Hematopoietic multipotent progenitor cell (in vitro differentiated cells): Measurements from ENCODE around the gene EFS. TPM values are rescaled to one million over a fixed set of nuclear protein-coding genes. Genes with fewer than 3 reads are reported as not detected.

Experiments used
- DNase-seq, 3 donors: peaks; one replicate each; pipeline ENCODE4 v3.0.0-alpha.2; 2011 to 2015; ENCODE audit warnings: low read depth in 2 of 3, low spot score in 2 of 3
- total RNA-seq: library from RNA; depleted of rRNA; stranded (reverse); fragments of >200 nt; gene quantifications from one replicate; pipeline ENCODE4 v1.2.3, GENCODE V29; 2012

EFS gene, protein sequence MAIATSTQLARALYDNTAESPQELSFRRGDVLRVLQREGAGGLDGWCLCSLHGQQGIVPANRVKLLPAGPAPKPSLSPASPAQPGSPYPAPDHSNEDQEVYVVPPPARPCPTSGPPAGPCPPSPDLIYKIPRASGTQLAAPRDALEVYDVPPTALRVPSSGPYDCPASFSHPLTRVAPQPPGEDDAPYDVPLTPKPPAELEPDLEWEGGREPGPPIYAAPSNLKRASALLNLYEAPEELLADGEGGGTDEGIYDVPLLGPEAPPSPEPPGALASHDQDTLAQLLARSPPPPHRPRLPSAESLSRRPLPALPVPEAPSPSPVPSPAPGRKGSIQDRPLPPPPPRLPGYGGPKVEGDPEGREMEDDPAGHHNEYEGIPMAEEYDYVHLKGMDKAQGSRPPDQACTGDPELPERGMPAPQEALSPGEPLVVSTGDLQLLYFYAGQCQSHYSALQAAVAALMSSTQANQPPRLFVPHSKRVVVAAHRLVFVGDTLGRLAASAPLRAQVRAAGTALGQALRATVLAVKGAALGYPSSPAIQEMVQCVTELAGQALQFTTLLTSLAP
- under 0.01 TPM for total RNA-seq

DNA sequence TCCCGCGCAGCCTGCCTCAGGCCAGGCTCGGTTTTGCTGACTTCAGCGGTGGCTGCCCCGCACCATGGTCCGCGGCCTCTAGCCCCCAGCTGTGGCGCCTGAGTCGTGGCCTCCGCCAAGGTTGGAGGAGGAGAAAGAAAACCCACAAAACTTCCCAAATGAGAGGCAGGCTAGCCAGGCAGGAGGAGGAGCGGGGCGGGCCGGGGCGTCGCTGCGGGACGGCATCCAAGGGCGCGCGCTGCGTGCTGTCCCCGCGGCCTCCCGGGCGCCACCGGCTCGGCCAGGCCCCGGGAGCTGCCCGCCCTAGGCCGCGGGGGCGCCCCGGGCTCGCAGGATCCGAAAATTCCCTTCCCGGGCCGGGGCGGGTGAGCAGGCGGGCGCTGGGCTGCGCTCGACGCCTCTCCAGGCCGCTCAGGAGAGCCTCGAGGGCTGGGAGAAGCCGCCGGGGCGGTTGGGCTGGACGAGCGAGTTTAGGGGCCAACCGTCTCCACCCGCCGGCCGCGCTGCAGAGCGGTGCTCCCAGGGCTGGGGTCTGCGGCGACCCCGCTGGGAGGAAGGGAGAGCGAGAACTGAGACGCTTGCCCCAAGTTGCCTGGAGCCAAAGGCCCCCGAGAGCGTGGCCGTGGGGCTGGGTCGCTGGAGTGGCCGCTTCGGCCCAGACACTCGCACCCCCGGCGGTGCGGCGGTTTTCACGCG is at the start of gene EFS:
TSS of gene EFS (minus strand) at position 137 of the 696 bp plus-strand sequence. CDS start 147 bp downstream, outside the sequence.
- no peak for DNase-seq

DNA sequence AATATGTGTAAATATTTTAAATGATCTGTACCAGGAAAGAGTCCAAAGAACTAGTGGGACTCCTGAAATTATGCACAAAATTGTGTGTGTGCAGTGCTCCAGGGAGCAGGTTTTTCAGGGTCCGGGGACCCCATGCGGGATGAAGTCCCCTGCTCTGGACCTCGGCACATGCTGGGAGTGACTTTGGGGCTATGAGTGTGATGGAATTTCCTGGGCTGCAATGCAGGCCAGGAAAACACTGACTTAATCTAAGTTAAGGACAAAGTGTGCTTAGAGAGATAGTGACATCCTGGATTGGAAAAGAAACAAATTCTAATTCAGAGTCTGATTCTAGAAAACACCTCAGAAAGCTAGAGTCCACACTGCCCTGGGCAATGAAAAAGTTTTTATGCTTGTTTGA is 49.3 kb upstream of the EFS start:
- no peak for DNase-seq

DNA sequence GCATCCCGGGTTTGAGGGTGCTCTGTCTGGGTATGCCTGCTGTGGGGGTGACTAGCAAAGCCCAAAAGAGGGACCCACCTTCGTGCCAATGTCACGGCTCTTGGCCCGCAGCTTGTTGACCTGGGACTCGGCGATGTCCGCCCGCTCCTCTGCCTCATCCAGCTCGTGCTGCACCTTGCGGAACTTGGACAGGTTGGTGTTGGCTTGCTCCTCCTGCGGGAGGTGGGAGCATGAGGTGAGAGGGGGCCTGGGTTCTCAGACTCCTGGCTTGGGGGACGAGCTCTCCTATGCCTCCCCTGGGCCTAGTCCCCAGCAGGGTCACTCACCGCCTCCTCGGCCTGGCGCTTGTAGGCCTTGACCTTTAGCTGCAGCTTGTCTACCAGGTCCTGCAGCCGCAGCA is 48.7 kb upstream of the EFS start:
- no peak for DNase-seq

DNA sequence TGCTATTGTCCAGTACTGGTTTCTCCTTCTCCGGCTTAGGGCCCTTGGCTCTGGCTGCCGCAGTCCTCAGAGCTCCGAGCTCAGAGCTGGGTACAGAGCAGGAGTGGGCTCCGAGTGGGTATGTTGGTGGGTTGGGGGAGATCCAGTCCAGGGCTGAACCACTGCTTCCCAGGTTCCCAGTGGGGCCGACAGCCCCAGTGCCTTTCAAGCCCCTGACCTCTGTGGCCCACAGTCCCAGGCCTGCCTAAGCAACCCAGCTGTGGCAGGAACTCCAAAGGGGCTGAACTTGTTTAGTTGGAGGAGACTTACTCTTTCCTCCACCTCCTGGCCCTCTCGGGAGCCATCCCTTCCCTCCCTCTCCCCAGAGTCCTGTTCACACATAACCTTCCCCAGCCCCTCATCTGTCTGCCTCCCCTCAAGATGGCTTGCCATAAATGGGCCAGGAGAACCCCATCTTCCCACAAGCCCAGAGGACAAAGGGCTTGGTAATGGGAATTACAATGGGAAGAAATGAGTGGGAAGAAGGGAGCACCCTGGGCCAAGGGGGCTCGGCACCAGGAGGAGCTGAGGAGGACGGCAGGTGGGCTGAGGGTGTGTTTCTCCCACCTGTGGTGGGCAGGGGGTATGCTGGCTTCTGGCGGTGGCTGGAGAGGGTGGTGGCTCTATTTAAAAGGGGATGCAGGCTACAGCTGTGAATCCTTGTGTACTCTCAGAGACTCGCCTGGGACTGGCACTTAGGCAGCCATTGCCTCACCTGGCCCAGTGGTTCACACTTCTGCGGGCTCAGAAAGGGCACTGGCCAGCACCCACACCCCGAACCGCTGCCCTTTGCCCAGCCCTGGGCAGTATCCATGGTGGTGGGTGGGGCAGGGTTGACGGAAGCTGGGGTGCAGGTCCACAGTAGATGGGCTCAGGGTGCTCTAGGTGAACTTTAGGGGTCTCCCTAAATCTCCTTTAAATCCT is 46.9 kb upstream of the EFS start:
- no peak for DNase-seq

DNA sequence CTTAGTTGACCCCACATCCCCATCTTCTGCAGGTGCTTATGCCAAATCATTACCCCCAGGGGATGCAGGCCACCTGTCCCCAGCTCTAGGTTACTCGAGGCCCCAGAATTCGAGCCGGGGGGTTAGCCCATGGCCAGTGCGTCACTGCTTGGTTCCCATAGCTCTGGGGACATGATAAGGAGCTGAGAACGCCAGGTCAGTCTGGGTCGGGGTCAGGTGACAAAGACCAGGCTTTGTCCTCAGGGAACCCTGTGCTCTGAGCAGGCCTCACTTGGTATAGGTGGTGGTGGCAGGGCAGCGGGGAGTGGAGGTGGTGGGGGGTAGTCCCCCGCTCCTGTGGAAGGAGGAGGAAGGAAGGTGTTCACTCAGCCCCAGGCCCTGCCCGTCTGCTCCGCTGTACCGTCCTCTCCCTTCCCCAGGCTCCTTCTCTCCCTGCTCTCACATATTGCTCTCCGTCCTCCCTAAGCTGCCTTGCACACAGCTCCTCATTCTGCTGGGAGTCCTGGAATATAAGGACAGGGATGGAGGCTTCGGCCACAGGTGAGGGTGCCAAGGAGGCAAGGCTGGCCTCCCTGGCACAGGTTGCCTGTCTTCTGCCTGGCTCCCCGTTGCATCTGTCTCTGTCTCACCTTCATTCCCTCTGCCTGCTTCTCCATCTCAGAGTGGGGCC is 45.1 kb upstream of the EFS start:
- no peak for DNase-seq

DNA sequence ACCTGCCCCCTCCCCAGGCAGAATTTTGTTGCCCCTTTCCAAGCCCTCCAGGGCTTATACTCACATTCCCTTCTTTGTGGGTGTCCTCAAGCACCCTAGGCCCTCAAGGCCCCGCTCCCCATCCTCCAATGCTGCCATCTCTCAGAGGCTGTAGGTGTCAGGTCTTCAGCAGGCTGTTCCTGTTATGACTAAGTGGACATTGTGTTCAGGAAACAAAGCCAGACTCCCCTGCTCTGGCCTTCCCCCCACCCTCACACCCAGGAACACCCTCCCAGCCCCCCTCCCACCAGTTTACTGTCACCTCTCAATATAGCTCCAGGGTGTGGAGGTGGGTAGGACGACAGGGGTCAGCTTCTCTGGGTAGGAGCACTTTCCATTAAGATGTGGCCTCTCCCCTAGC is 44.5 kb upstream of the EFS start:
- no peak for DNase-seq

DNA sequence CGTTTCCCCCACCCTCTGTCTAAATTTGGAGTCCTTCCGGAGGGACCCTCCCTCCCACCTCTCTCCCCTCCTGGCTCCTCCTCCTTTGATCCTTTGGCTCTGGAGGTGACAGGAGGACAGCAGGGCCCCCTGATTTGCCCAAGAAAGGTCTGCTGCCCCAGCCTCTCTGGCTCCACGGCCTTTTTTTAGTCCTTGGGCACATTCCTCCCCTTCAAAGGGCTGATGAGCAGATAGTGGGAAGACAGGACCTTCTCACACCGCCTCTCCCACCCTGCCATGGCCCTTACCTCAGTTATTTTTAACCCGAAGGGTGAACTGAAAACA is 43.3 kb upstream of the EFS start:
- no peak for DNase-seq

DNA sequence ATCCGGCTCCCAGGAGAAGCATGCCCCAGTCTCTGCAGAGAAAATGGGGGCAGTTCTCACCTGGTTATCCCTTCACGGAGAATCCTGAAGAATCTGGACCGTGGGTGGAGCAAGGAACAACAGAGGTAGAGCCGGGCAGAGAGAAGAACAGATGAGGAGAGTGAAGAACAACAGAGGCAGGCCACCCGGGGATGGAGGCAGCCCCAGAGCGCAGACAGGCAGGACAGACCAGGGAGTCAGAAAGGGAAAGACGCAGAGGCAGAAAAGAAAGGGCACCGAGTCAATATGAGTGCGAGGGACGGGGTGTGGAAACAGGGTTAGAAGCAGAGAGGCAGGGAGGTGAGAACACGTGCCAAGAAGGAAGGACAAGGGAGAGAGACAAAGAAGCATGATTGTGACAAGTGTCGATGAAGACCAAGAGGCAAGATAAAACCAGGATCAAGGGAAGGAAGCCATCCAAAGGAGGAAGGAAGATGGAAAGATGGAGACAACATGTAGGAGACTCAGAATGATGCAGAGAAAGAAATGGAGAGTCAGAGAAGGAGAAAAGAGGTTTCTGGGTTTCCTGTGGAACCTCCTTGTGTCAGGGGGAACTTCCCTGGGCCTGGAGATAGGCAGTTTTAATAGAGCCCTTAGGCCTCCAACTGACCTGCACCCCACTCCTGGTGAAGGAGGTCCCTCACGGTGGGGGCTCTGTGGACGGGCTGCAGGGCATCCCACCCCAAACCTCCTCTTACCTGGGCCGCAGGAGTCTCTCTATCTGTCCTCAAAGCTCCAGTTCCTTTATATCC is 42.7 kb upstream of the EFS start, which contains the start of gene MYH6:
TSS of gene MYH6 (minus strand) at position 758 of the 791 bp plus-strand sequence. CDS start 1,050 bp downstream, outside the sequence.
- DNase-seq: no peak

DNA sequence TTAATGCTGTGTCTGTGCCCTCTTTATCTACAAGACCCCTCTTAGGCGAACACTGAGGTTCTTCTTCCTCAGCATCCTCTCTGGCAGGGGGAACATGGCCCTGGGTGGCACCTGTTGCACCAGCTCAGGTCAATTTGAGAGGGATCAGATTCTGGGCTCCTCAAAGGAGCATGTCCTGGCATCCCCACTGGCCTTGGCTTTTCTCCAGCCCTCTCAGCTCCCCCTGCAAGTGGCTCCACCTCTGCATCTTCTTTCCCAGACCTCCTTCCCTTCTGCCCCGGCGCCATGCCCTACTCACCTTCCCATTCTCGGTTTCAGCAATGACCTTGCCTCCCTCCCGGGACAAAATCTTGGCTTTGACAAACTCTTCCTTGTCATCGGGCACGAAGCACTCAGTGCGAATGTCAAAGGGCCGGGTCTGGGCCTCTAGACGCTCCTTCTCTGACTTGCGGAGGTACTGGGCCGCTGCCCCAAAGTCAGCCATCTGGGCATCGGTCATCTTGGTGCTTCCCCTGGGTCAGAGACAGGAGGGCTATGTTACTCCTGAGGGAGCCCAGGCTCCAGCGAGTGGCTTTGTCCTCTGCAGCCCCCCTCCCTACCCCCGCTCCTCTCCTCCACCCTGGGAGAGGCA is 41.9 kb upstream of the EFS start:
- DNase-seq: no peak

DNA sequence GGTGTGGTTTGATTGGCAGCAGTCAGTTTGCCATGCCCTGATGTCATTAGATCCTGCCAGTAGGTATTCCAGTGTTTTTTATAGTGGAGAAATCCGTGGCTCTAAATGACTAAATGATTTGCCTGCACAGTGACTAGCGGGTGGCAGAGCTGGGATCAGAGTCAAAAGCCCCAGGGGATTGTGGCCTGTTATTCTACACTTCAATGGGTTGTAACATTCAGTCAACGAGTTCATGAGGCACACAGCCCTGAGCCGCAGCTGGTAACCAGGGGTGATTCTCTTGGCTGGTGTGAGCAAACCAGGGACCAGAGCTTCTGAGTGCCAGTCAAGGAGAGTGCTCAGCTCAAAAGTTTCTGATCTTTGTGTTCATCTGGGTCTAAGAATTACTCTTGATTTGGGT is 41.3 kb upstream of the EFS start:
- DNase-seq: no peak

DNA sequence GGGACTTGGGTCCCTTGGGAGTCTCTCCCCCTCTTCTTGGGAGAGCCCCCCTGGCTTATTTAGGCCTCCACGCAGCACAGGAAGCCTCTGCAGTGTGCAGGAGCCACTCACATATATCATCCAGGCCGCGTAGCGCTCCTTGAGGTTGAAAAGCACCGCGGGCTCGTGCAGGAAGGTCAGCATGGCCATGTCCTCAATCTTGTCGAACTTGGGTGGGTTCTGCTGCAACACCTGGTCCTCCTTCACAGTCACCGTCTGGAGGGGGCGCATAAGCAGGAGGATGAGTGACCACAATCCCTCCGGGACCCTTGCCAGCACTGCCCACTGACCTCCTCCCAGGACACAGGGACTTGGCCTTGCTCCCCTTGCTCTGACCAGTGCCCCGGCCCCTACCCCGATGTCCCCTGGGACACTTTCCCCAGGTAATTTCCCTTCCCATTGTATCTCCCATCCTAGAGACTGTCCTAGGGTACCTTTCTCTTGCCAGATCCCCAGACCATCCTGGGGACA is 40.6 kb upstream of the EFS start:
- no peak for DNase-seq

DNA sequence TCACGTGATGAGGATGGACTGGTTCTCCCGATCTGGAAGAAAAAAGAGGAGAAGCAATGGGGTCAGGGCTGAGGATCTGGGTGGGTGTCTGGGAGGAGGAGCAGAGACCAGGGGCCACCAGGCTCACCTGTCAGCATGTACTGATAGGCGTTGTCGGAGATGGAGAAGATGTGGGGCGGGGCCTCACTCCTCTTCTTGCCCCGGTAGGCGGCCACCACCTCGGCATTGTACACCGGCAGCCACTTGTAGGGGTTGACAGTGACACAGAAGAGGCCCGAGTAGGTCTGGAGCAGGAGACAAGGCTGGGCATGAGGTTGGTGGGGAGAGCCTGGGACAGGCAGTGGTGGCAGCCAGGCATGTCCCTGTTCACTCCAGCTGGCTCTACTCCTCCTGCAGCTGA is 40.1 kb upstream of the EFS start:
- DNase-seq: no peak

DNA sequence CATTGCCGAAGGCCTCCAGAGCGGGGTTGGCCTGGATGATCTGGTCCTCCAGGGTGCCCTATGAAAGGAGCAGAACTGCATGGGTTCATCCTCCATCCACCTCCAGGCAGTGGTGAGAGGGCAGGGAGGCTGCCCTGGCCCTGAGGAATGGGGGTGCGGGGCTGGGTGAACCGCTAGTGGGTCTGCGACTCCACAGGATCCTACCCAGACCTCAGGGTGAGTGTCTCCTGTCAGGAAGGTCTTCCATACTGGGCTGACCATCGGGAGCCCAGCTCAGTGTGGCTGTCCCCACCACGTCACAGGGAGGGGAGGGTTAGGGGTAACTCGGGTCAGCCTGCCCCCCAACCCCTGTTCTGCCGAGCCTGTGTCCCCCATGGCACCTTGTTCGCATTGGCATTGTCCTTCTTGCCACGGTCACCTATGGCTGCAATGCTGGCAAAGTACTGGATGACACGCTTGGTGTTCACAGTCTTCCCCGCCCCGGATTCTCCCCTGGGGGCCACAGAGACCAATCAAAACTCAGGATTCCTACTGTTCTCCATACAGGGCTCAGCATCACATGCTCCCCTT is 39.4 kb upstream of the EFS start:
- DNase-seq: no peak

DNA sequence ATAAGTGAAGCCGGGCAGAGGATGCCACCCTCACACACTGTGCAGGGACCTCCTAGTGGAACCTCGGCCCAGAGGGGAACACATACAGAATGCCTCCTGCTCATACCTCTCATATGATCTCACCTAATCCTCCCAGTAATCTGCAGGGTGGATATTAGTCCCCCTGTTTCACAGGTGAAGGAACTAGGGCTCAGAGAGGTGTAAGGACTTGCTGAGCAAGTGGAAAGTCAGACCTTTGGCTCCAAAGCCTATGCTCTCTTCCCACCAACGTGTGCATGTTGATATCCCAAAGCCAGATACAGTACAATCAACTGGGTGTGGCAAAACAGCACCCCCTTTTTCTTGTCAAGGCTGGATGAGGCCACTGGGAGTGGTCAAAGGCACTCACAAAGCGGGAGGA is 38.9 kb upstream of the EFS start:
- DNase-seq: no peak

DNA sequence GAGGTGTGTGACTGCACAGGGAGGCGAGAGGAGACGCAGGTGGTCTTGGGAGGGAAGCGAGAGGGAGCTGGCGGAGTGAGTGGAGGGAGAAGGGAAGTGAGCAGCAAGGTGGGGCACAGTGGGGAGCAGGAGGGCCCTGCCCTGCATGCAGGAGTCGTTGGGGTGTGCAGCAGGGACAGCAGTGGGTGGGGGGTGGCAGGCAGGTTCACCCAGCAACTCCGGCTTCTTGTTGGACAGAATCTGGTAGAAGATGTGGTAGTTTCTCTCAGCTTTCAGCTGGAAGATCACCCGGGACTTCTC is 38.1 kb upstream of the EFS start:
- no peak for DNase-seq

DNA sequence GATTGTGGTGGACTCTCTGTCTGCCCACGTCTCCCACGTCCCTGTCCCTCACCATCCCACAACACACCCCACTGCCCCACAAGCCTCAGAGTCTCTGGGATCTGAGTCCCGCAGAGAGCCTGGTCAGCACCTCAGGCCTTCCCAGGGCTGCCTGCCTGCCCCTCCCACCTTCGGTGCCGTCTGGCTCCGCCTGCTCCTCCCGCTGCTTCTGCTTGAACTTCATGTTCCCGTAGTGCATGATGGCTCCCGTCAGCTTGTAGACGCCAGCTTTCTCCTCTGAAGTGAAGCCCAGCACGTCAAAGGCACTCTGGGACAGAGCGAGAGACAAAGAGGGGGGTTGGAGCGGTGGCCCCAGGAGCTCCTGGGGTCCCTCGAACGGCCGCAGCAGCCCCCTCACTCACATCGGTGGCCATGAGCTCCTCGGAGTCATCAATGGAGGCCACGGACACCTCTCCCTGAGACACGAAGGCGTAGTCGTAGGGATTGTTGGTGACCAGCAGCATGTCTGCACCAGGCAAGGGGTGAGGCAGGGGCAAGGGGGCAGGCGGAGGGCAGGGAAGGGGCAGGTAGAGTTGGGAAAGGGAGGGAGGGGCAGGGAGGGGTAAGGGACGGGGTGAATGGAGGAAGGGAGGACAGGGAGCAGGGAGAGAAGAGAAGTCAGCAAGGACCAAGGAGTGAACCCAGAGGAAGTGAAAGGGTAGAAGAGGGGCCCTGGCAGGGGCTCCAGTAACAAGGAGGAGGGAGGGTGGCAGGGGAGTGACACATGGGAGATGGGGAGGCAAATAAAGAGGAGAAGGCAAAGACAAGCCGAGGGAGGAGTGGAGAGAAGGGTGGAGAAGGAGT is 37.5 kb upstream of the EFS start:
- DNase-seq: no peak

DNA sequence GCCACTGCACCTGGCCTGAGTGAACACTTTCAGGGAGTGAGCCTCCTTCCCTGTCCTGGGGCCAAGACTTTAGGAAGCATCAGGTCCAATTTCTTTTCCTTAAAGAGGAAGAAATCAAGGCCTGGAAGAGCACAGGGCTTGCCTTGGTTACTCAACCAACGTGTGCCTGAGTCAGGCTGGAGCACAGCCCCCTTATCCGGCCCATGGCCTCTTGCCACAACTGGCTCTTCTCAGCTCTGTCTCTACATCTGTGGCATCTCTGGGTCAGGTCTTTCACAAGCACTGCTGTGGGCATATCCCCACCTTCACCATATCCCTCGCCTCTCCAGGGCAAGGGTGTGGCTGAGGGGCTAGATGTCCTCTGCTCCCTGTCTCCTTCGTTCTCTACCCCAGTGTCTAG is 36.3 kb upstream of the EFS start:
- no peak for DNase-seq
